IMR-90 (cell line): ENCODE measurements around the gene CACNA1F. TPM values are rescaled to one million over a fixed set of nuclear protein-coding genes. Genes with fewer than 3 reads are reported as not detected.

Experiments used
- ATAC-seq: fragments of 200-7000 bp; cut with Tn5 transposase; 2 replicates; pipeline ENCODE4 v1.9.1; 2020; ENCODE audit warnings: low read depth, mild to moderate bottlenecking, moderate library complexity
- BruUV-seq: library from RNA; stranded (reverse); fragments of 400-500 nt; replicated peaks from 2 replicates; lab custom pipeline; 2021; lab: Mats Ljungman, UMichigan
- CTCF ChIA-PET: fragments of 300-600 bp; formaldehyde crosslinking; extraction: SDS; loops from one replicate; lab custom pipeline; 2021; ENCODE audit warnings: antibody characterized with exemption; lab: Yijun Ruan, JAX
- POLR2A ChIA-PET: fragments of 300-600 bp; sonication (Branson Sonifier 250); formaldehyde crosslinking; loops from one replicate; lab custom pipeline; 2022; ENCODE audit warnings: antibody characterized with exemption; ENCODE audit not compliant: unreplicated experiment; lab: Charles Lee
- DNase-seq: peaks from one replicate; pipeline ENCODE4 v3.0.0; 2013
- H2AFZ ChIP-seq: replicated peaks from 2 replicates; pipeline ENCODE3; 2013; ENCODE audit warnings: low read length, mild to moderate bottlenecking; ENCODE audit not compliant: poor library complexity
- H2AK5ac ChIP-seq: 2 replicates; pipeline ENCODE4 v1.6.1; 2013; ENCODE audit warnings: low read depth, low read length, inconsistent platforms
- H2AK9ac ChIP-seq: replicated peaks from 2 replicates; pipeline ENCODE3; 2013; ENCODE audit warnings: mild to moderate bottlenecking, low read depth, low read length, moderate library complexity; ENCODE audit not compliant: poor library complexity
- H2BK120ac ChIP-seq: 2 replicates; pipeline ENCODE4 v1.6.1; 2013; ENCODE audit warnings: low read depth, low read length, inconsistent platforms
- H2BK15ac ChIP-seq: 3 replicates; pipeline ENCODE4 v1.6.1; 2013; ENCODE audit warnings: low read depth, low read length, inconsistent platforms
- H2BK20ac ChIP-seq: 2 replicates; pipeline ENCODE4 v1.6.1; 2013; ENCODE audit warnings: low read depth, mild to moderate bottlenecking, inconsistent platforms, low read length, moderate library complexity
- H2BK5ac ChIP-seq: 2 replicates; pipeline ENCODE4 v1.6.1; 2013; ENCODE audit warnings: mild to moderate bottlenecking, low read depth, low read length, inconsistent platforms; ENCODE audit not compliant: poor library complexity, severe bottlenecking
- H3K14ac ChIP-seq: replicated peaks from 2 replicates; pipeline ENCODE4 v1.6.1; 2013; ENCODE audit warnings: low read depth, low read length, inconsistent platforms
- H3K18ac ChIP-seq: 2 replicates; pipeline ENCODE4 v1.6.1; 2013; ENCODE audit warnings: low read depth, low read length, control low read depth
- H3K23ac ChIP-seq: 2 replicates; pipeline ENCODE4 v1.6.1; 2013; ENCODE audit warnings: low read depth, low read length, inconsistent platforms
- H3K27ac ChIP-seq: 2 replicates; pipeline ENCODE4 v1.5.1; 2013; ENCODE audit warnings: mild to moderate bottlenecking, control low read depth, low read length; ENCODE audit not compliant: insufficient read depth
- H3K27me3 ChIP-seq: 2 replicates; pipeline ENCODE4 v1.6.1; 2013; ENCODE audit warnings: low read length; ENCODE audit not compliant: control insufficient read depth, insufficient read depth
- H3K36me3 ChIP-seq: 2 replicates; pipeline ENCODE4 v1.6.1; 2013; ENCODE audit warnings: low read length, mixed read lengths; ENCODE audit not compliant: control insufficient read depth, insufficient read depth
- H3K4ac ChIP-seq: 2 replicates; pipeline ENCODE4 v1.6.1; 2013; ENCODE audit warnings: low read depth, low read length, inconsistent platforms
- H3K4me1 ChIP-seq: 2 replicates; pipeline ENCODE4 v1.6.1; 2013; ENCODE audit warnings: low read length, mixed read lengths; ENCODE audit not compliant: control insufficient read depth, insufficient read depth
- H3K4me2 ChIP-seq: 2 replicates; pipeline ENCODE4 v1.6.1; 2013; ENCODE audit warnings: low read depth, mild to moderate bottlenecking, control low read depth, low read length, moderate library complexity
- H3K4me3 ChIP-seq: 2 replicates; pipeline ENCODE4 v1.5.1; 2013; ENCODE audit warnings: low read depth, mild to moderate bottlenecking, control low read depth, low read length, moderate library complexity; ENCODE audit not compliant: insufficient read depth
- H3K56ac ChIP-seq: 2 replicates; pipeline ENCODE4 v1.6.1; 2013; ENCODE audit warnings: low read length, inconsistent platforms; ENCODE audit not compliant: insufficient read depth; ENCODE audit errors: extremely low read depth
- H3K79me1 ChIP-seq, 2 experiments: 2 replicates each; pipeline ENCODE4 v1.6.1; 2013; ENCODE audit warnings: low read length in 2 of 2, inconsistent platforms in 1 of 2, low read depth in 1 of 2
- H3K9ac ChIP-seq: 2 replicates; pipeline ENCODE4 v1.6.1; 2013; ENCODE audit warnings: low read depth, low read length, control low read depth
- H3K9me1 ChIP-seq: 2 replicates; pipeline ENCODE4 v1.6.1; 2013; ENCODE audit warnings: low read length, inconsistent platforms; ENCODE audit not compliant: insufficient read depth
- H3K9me3 ChIP-seq: 2 replicates; pipeline ENCODE4 v1.6.1; 2013; ENCODE audit warnings: low read length; ENCODE audit not compliant: control insufficient read depth, insufficient read depth
- H4K20me1 ChIP-seq: 2 replicates; pipeline ENCODE4 v1.6.1; 2013; ENCODE audit warnings: low read length, inconsistent platforms; ENCODE audit not compliant: insufficient read depth
- H4K5ac ChIP-seq: 2 replicates; pipeline ENCODE4 v1.6.1; 2013; ENCODE audit warnings: mild to moderate bottlenecking, low read depth, low read length, control low read depth
- H4K8ac ChIP-seq, 2 experiments: 2 replicates each; pipeline ENCODE4 v1.6.1; 2013; ENCODE audit warnings: low read depth in 2 of 2, low read length in 2 of 2, control low read depth in 1 of 2, inconsistent platforms in 1 of 2
- H4K91ac ChIP-seq: 2 replicates; pipeline ENCODE4 v1.6.1; 2013; ENCODE audit warnings: low read depth, low read length, inconsistent platforms; ENCODE audit not compliant: insufficient read depth
- CHD1 ChIP-seq: IDR thresholded peaks from 2 replicates; pipeline ENCODE4 v1.6.1; 2012; ENCODE audit warnings: low read depth, low read length, improper control_type of control experiment
- CTCF ChIP-seq: conservative IDR thresholded peaks from 2 replicates; pipeline ENCODE4 v1.5.1; 2012; ENCODE audit warnings: mild to moderate bottlenecking, low read depth, low read length, improper control_type of control experiment
- MXI1 ChIP-seq: IDR thresholded peaks from 2 replicates; pipeline ENCODE4 v1.6.1; 2012; ENCODE audit warnings: low read depth, mild to moderate bottlenecking, low read length, moderate library complexity, borderline replicate concordance
- POLR2A ChIP-seq: IDR thresholded peaks from 2 replicates; pipeline ENCODE4 v1.6.1; 2012; ENCODE audit warnings: mild to moderate bottlenecking, low read depth, low read length
- RFX5 ChIP-seq: IDR thresholded peaks from 2 replicates; pipeline ENCODE4 v1.8.0; 2012; ENCODE audit warnings: low read depth, mild to moderate bottlenecking, low read length, moderate library complexity
- USF2 ChIP-seq: fragments of 150-350 bp; IDR thresholded peaks from 2 replicates; pipeline ENCODE4 v1.6.1; 2017; ENCODE audit warnings: mild to moderate bottlenecking, antibody characterized with exemption, low read length, low read depth
- WGBS, 2 experiments: methylation state at CpG; one replicate each; pipeline versions ENCODE4 v1.1.5 to v1.1.7; 2013; ENCODE audit warnings: missing lambda C conversion rate in 2 of 2; ENCODE audit not compliant: insufficient read length in 1 of 2; ENCODE audit errors: extremely low coverage in 2 of 2; 5-methylcytosine and 5-hydroxymethylcytosine counted together
- dilution Hi-C: fragments of 300-500 bp; cut with HindIII; formaldehyde crosslinking; loops from one replicate; pipeline ENCODE4 v1.14.3; 2018; ENCODE audit warnings: low sequenced_read_pairs; ENCODE audit not compliant: unreplicated experiment
- in situ Hi-C: fragments of 300-500 bp; cut with MboI; formaldehyde crosslinking; loops from 3 replicates; pipeline ENCODE4 v1.14.3; 2019; ENCODE audit warnings: low sequenced_read_pairs, inconsistent platforms, mixed read lengths
- intact Hi-C: fragments of 100-400 bp; cut with micrococcal nuclease; formaldehyde crosslinking; loops from 2 replicates; pipeline ENCODE4 v1.10.0; 2022
- polyA plus RNA-seq, 3 experiments: library from polyadenylated mRNA; depleted of rRNA; stranded (reverse); fragments of >200 nt; gene quantifications; 2 replicates each; pipeline ENCODE4 v1.2.3, GENCODE V29; 2012; ENCODE audit warnings: low replicate concordance in 1 of 3
- total RNA-seq: library from RNA; depleted of rRNA; stranded (reverse); fragments of >200 nt; gene quantifications from 2 replicates; pipeline ENCODE4 v1.2.3, GENCODE V29; 2012

Gene CACNA1F
- total and polyA plus RNA-seq, 2 of the 4 experiments (the other 2 are of a cell fraction), result not detected

GRCh38 chrX:49187028-49187394 lies 46.1 kb downstream of the CACNA1F start:
- H3K27ac ChIP-seq, result no peak overlapping the region
- peaks cover 3% of the 10 kb centered on the region for H3K4me1 ChIP-seq
- no peak overlapping the region for H3K23ac ChIP-seq
- H2BK15ac ChIP-seq, result no peak overlapping the region
- no CpG with 5 or more reads among the region's 15 CpGs for WGBS, 2 experiments
- H2AK9ac ChIP-seq, result no peak overlapping the region
- H3K27me3 ChIP-seq, result no peaks in the 10 kb centered on the region
- no peak overlapping the region for H4K5ac ChIP-seq
- TF ChIP-seq MXI1 (no peak), CHD1 (no peak), USF2 (no peak), CTCF (no peak), RFX5 (no peak), POLR2A (no peak)
- H2BK5ac ChIP-seq, result no peak overlapping the region
- intact Hi-C loops, result no loop called here
- ChIA-PET POLR2A (no interaction called here), CTCF (no interaction called here)
- DNase-seq (no peak), ATAC-seq (no peak)
- BruUV-seq, result no TSS peak
- H4K20me1 ChIP-seq, result no peaks in the 10 kb centered on the region
- no peak overlapping the region for H3K4me3 ChIP-seq
- H2BK20ac ChIP-seq, result no peak overlapping the region
- H3K4ac ChIP-seq, result no peak overlapping the region
- no peaks in the 10 kb centered on the region for H3K9me3 ChIP-seq
- H3K9me1 ChIP-seq, result peaks cover 3% of the 10 kb centered on the region; the same call in 1 of the 2 replicates
- no peak overlapping the region for H2BK120ac ChIP-seq
- H3K9ac ChIP-seq, result no peak overlapping the region
- in situ Hi-C loops, result no loop called here
- H3K56ac ChIP-seq, result no peak overlapping the region
- no peak overlapping the region for H2AFZ ChIP-seq
- H3K18ac ChIP-seq, result no peak overlapping the region
- no peak overlapping the region for H3K14ac ChIP-seq
- H3K79me1 ChIP-seq, result peaks cover 5 to 22% of the 10 kb centered on the region in 2 experiments; a peak in 2 of 4 replicates
- no peak overlapping the region for H4K91ac ChIP-seq
- H4K8ac ChIP-seq, result no peak overlapping the region; a peak in 1 of 4 replicates
- H3K4me2 ChIP-seq, result no peak overlapping the region
- H2AK5ac ChIP-seq, result no peak overlapping the region
- peaks cover 2% of the 10 kb centered on the region; the same call in 1 of the 2 replicates for H3K36me3 ChIP-seq
- dilution Hi-C loops, result no loop called here
